ENCODE results near the gene ZHX3. TPM values are rescaled to one million over a fixed set of nuclear protein-coding genes. Genes with fewer than 3 reads are reported as not detected.

ZHX3 gene
- total and polyA plus RNA-seq, 2 experiments from 2014 or later: 5.8 to 10.3 TPM

DNA sequence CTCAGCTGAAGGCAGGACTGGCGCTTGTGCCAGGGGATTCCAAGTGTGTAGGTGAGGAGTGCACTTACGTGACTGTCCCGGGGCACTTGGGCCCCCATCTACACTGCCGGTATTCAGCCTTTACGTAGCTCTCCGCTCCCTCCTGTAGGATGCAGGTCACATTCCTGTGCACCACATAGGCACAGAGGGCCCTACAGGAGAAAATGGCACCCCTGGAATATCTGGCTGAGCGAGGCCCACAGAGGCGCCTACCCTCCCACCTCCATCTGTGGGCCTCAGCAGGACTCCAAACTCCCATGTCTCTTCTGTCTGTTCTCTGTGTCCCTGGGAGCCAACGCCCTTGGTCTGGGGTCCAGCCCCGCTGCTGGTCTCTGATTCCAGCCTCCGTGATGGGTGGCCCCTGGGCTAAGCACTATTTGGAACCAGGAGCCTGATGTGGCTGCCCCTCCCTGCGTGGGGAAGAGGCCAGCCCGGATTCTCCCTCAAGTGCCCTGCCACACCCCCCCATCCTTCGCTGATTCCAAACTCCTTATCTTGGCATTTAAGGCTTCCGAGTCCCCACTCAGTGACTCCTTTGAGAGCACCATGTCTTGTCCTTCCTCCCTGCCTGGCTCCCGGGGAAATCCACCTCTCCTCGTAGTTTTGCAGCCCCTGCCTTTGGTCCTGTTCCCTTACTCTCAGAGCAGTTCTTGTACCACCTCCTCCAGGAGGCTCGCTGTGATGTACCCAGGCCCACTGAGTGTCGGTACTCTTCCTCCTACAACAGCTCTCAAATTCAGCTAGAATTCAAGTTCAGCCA is 47.6 kb upstream of the ZHX3 start:
- H3K4me3 ChIP-seq: no peak overlapping the region
- no peaks in the 10 kb centered on the region for H3K36me3 ChIP-seq
- TF ChIP-seq, protein P1, sequence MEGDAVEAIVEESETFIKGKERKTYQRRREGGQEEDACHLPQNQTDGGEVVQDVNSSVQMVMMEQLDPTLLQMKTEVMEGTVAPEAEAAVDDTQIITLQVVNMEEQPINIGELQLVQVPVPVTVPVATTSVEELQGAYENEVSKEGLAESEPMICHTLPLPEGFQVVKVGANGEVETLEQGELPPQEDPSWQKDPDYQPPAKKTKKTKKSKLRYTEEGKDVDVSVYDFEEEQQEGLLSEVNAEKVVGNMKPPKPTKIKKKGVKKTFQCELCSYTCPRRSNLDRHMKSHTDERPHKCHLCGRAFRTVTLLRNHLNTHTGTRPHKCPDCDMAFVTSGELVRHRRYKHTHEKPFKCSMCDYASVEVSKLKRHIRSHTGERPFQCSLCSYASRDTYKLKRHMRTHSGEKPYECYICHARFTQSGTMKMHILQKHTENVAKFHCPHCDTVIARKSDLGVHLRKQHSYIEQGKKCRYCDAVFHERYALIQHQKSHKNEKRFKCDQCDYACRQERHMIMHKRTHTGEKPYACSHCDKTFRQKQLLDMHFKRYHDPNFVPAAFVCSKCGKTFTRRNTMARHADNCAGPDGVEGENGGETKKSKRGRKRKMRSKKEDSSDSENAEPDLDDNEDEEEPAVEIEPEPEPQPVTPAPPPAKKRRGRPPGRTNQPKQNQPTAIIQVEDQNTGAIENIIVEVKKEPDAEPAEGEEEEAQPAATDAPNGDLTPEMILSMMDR (IDR thresholded peaks at IDR 0.05; ENCODE audit: low read depth, low read length): no peak
- no peak overlapping the region for H3K27ac ChIP-seq
- H3K4me1 ChIP-seq (ENCODE audit: low read depth): no peaks in the 10 kb centered on the region
- DNase-seq (ENCODE audit: low read depth in 1 of 2, low spot score in 1 of 2): no peak
- no peaks in the 10 kb centered on the region for H3K9me3 ChIP-seq (ENCODE audit: low read depth)
- peaks cover 39% of the 10 kb centered on the region for H3K27me3 ChIP-seq

DNA sequence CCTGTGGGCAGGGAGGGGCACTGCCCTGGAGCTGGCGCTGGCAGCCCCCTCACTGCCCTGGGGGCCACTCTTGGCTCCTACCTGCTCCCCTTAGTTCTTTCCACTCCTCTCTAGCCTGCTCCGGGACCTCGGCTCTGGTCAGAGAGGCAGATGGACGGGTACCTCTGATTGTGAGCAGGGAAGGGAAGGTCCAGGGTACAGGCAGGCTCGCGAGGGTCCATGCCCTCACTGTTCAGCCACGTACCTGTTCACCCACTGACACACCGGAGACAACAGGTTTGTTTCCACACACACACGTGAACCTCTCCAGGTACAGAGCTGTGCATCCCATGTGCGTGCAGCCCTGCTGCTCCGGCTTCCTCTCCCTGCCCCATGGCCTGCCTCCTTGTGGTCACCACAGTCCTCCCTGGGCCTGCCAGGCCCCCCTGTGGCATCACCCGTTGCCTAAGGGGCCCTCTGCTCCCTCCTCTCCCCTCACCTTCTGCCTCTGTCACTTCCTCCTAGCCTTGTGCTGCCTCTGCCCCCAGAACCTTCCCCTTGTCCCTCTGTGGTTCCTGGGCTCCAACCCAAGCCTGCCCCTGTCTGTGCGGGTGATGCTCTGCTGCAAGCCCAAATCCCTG is 46.8 kb upstream of the ZHX3 start:
- H3K4me3 ChIP-seq: no peak overlapping the region
- TF ChIP-seq, protein P1 (IDR thresholded peaks at IDR 0.05; ENCODE audit: low read depth, low read length): no peak
- H3K27ac ChIP-seq: no peak overlapping the region
- H3K36me3 ChIP-seq: no peaks in the 10 kb centered on the region
- H3K27me3 ChIP-seq: peaks cover 39% of the 10 kb centered on the region
- H3K9me3 ChIP-seq (ENCODE audit: low read depth): no peaks in the 10 kb centered on the region
- no peaks in the 10 kb centered on the region for H3K4me1 ChIP-seq (ENCODE audit: low read depth)
- no peak for DNase-seq (ENCODE audit: low read depth in 1 of 2, low spot score in 1 of 2)

DNA sequence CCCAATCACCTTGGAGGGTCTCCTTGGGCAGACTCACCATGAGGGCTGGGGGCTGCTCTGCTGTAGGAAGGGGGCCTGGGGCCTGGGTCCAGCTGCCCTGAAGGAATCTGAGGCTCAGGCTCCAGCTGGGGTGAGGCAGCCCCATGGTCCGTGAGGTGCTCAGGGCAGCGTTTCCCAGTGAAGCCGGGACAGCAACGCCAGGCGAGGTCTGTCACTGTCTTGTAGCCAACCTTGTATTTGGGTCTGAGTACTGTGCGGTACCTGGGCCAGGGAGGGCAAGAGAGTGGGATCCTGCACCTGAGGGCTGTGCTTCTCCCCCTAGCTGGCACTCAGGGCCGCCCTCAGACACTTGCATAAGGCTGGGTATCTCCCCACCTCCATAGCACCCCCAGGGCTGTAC is 46.1 kb upstream of the ZHX3 start:
- no peak for DNase-seq (ENCODE audit: low read depth in 1 of 2, low spot score in 1 of 2)

DNA sequence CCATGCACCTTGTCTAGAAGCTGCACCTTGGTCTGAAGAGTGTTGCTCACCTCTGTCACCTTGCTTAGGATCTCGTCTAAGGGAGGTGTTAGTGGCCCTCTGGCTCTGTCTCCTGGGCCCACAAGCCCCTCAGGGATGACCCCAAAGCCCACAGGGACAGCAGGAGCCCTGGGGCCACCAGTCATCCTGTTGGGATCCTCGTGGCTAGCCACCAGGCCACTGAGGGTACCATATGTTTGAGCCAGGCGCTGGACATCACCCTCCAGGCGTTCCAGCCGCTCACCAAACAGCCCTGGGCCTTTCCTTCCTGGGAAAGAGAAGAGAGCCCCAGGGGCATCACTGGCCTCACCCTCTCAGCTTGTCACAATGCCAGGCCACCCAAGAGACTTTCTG is 45.2 kb upstream of the ZHX3 start:
- H3K4me1 ChIP-seq (ENCODE audit: low read depth): no peaks in the 10 kb centered on the region
- H3K36me3 ChIP-seq: no peaks in the 10 kb centered on the region
- DNase-seq (ENCODE audit: low read depth in 1 of 2, low spot score in 1 of 2): no peak
- TF ChIP-seq, protein P1 (IDR thresholded peaks at IDR 0.05; ENCODE audit: low read depth, low read length): no peak
- H3K4me3 ChIP-seq: no peak overlapping the region
- H3K9me3 ChIP-seq (ENCODE audit: low read depth): no peaks in the 10 kb centered on the region
- peaks cover 35% of the 10 kb centered on the region for H3K27me3 ChIP-seq
- H3K27ac ChIP-seq: no peak overlapping the region

More for the DNA sequence above, 46.1 kb upstream of the ZHX3 start:
- TF ChIP-seq, protein P1 (IDR thresholded peaks at IDR 0.05; ENCODE audit: low read depth, low read length): no peak
- Histone ChIP-seq H3K27me3 (peaks cover 39% of the 10 kb centered on the region), H3K4me3 (no peak overlapping the region), H3K36me3 (no peaks in the 10 kb centered on the region), H3K27ac (no peak overlapping the region), H3K9me3 (ENCODE audit: low read depth) (no peaks in the 10 kb centered on the region), H3K4me1 (ENCODE audit: low read depth) (no peaks in the 10 kb centered on the region)

DNA sequence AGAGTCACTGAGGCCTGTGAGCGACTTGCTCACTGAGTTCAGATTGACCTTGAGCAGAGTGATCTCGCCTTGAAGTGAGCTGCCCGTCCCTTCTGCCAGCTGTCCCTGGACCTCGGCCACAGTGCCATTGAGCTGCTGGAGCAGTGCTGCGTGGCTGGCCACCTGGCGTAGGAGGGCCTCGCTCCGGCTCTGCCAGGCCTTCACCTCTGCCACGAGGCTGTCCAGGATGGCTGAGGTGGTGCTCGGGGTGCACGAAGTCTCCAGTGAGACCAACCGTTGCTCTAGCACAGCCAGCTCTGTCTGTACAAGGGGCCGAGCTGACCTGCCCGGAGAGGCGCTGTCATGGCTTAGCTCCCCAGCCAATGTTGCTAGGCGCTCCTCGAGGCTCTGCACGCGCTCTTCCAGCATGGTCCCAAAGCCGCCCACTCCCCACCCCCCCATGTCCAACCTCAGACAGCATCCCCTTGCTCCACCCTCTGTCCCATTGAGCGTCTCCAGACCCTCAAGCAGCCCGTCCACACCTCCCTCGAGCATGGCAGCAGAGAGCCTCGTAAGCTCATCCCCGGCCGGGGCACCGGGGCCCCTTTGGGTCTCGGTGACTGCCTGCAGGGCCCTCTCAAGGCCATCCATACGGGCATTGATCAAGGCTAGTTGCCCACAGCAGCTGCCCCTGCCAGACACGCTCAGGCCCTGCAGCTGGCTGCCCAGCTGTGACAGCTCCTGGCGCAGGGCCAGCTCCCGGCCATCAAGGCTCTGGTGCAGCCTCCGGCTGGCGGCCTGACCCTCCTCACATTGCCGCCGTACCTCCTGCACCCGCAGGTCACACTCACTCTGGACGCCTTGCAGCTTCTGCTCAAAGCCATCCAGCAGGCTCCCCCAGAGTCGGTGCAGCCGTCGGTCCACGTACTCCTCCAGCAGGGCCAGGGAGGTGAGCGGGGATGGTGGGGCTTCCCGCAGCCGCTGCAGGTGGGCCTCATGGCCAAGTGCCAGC is 44.5 kb upstream of the ZHX3 start:
- no peaks in the 10 kb centered on the region for H3K4me1 ChIP-seq (ENCODE audit: low read depth)
- H3K9me3 ChIP-seq (ENCODE audit: low read depth): no peaks in the 10 kb centered on the region
- no peaks in the 10 kb centered on the region for H3K36me3 ChIP-seq
- no peak overlapping the region for H3K4me3 ChIP-seq
- TF ChIP-seq, protein P1 (IDR thresholded peaks at IDR 0.05; ENCODE audit: low read depth, low read length): no peak
- no peak for DNase-seq (ENCODE audit: low read depth in 1 of 2, low spot score in 1 of 2)
- H3K27me3 ChIP-seq: peaks cover 29% of the 10 kb centered on the region
- H3K27ac ChIP-seq: no peak overlapping the region

All from cardiac muscle cell (in vitro differentiated cells and primary cell).